ENCODE results near the gene ARHGEF4. TPM values are rescaled to one million over a fixed set of nuclear protein-coding genes. Genes with fewer than 3 reads are reported as not detected.

The ARHGEF4 gene
- total RNA-seq, 1 donor from 2014 or later: 4.8 TPM

DNA sequence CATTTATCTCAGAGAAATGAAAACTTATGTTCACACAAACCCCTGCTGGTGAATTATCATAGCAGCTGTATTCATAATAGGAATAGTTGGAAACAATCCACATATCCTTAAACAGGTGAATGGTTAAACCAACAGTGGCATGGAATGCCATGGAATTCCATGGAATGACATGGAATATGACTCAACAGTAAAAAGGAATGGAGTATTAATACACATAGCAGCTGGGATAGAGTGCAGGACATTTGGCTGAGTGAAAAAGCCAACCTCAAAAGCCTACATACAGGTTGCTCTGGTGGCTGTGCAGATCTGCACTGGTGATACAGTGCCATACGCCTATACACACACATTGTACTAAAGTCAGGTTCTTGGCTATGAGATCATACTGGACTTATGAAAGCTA is 187.0 kb downstream of the ARHGEF4 start:
- no peaks in the 10 kb centered on the region for H3K4me1 Mint-ChIP-seq (ENCODE audit: low read depth, unreplicated experiment)
- TF ChIP-seq EZH2 (IDR thresholded peaks at IDR 0.05; ENCODE audit: insufficient read depth, low read length): no peak
- TF ChIP-seq, protein P1, sequence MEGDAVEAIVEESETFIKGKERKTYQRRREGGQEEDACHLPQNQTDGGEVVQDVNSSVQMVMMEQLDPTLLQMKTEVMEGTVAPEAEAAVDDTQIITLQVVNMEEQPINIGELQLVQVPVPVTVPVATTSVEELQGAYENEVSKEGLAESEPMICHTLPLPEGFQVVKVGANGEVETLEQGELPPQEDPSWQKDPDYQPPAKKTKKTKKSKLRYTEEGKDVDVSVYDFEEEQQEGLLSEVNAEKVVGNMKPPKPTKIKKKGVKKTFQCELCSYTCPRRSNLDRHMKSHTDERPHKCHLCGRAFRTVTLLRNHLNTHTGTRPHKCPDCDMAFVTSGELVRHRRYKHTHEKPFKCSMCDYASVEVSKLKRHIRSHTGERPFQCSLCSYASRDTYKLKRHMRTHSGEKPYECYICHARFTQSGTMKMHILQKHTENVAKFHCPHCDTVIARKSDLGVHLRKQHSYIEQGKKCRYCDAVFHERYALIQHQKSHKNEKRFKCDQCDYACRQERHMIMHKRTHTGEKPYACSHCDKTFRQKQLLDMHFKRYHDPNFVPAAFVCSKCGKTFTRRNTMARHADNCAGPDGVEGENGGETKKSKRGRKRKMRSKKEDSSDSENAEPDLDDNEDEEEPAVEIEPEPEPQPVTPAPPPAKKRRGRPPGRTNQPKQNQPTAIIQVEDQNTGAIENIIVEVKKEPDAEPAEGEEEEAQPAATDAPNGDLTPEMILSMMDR (IDR thresholded peaks at IDR 0.05; ENCODE audit: insufficient read depth, low read depth, low read length): no peak
- peaks cover 2% of the 10 kb centered on the region for H3K27me3 ChIP-seq (ENCODE audit: insufficient read depth, low read length)
- H3K4me1 ChIP-seq (ENCODE audit: insufficient read depth, low read length): no peaks in the 10 kb centered on the region
- no peak overlapping the region for H3K4me3 ChIP-seq (ENCODE audit: insufficient read depth, low read depth, low read length)
- H3K27ac ChIP-seq (ENCODE audit: low read depth, low read length): no peak overlapping the region
- no peak overlapping the region for H3K4me2 ChIP-seq (ENCODE audit: low read length)
- no peaks in the 10 kb centered on the region for H3K36me3 ChIP-seq (ENCODE audit: insufficient read depth, low read length)
- H3K9me3 ChIP-seq (ENCODE audit: insufficient read depth, low read depth, low read length): peaks cover 11% of the 10 kb centered on the region
- H3K9me3 Mint-ChIP-seq (ENCODE audit: unreplicated experiment): peaks cover 15% of the 10 kb centered on the region
- no peaks in the 10 kb centered on the region for H3K36me3 Mint-ChIP-seq (ENCODE audit: low read depth, unreplicated experiment)
- H3K27me3 Mint-ChIP-seq (ENCODE audit: low read depth, unreplicated experiment): peaks cover 8% of the 10 kb centered on the region
- no peaks in the 10 kb centered on the region for H3K79me2 ChIP-seq (ENCODE audit: insufficient read depth, low read length)
- H2AFZ ChIP-seq (ENCODE audit: low read depth, low read length): no peak overlapping the region
- no peak overlapping the region for H3K27ac Mint-ChIP-seq (ENCODE audit: unreplicated experiment)
- DNase-seq (ENCODE audit: low read depth) (no peak), FAIRE-seq (no peak)
- H4K20me1 ChIP-seq (ENCODE audit: insufficient read depth, low read length): no peaks in the 10 kb centered on the region
- H3K9ac ChIP-seq (ENCODE audit: low read length): no peak overlapping the region
- H3K4me3 Mint-ChIP-seq (ENCODE audit: unreplicated experiment): no peak overlapping the region

- no peaks in the 10 kb centered on the region for H3K4me1 ChIP-seq (ENCODE audit: insufficient read depth, low read length)
- peaks cover 12% of the 10 kb centered on the region for H3K9me3 Mint-ChIP-seq (ENCODE audit: unreplicated experiment)
- FAIRE-seq (no peak), DNase-seq (ENCODE audit: low read depth) (no peak)
- peaks cover 7% of the 10 kb centered on the region for H3K27me3 ChIP-seq (ENCODE audit: insufficient read depth, low read length)
- no peaks in the 10 kb centered on the region for H3K4me1 Mint-ChIP-seq (ENCODE audit: low read depth, unreplicated experiment)
- H3K4me2 ChIP-seq (ENCODE audit: low read length): no peak overlapping the region
- no peak overlapping the region for H3K9ac ChIP-seq (ENCODE audit: low read length)
- H3K9me3 ChIP-seq (ENCODE audit: insufficient read depth, low read depth, low read length): peaks cover 11% of the 10 kb centered on the region
- H3K36me3 ChIP-seq (ENCODE audit: insufficient read depth, low read length): no peaks in the 10 kb centered on the region
- peaks cover 27% of the 10 kb centered on the region for H3K27me3 Mint-ChIP-seq (ENCODE audit: low read depth, unreplicated experiment)
- no peak overlapping the region for H3K27ac ChIP-seq (ENCODE audit: low read depth, low read length)
- no peak overlapping the region for H2AFZ ChIP-seq (ENCODE audit: low read depth, low read length)
- no peaks in the 10 kb centered on the region for H3K79me2 ChIP-seq (ENCODE audit: insufficient read depth, low read length)
- no peaks in the 10 kb centered on the region for H3K36me3 Mint-ChIP-seq (ENCODE audit: low read depth, unreplicated experiment)
- H3K27ac Mint-ChIP-seq (ENCODE audit: unreplicated experiment): no peak overlapping the region
- H3K4me3 Mint-ChIP-seq (ENCODE audit: unreplicated experiment): no peak overlapping the region
- no peak overlapping the region for H3K4me3 ChIP-seq (ENCODE audit: insufficient read depth, low read depth, low read length)
- TF ChIP-seq EZH2 (IDR thresholded peaks at IDR 0.05; ENCODE audit: insufficient read depth, low read length): no peak
- TF ChIP-seq, protein P1 (IDR thresholded peaks at IDR 0.05; ENCODE audit: insufficient read depth, low read depth, low read length): no peak
- no peaks in the 10 kb centered on the region for H4K20me1 ChIP-seq (ENCODE audit: insufficient read depth, low read length)
Observed at GRCh38 chr2:131026919-131027318, 190.2 kb downstream of the ARHGEF4 start.

- H3K27ac Mint-ChIP-seq (ENCODE audit: unreplicated experiment): no peak overlapping the region
- DNase-seq (ENCODE audit: low read depth): no peak
- no peaks in the 10 kb centered on the region for H3K36me3 ChIP-seq (ENCODE audit: insufficient read depth, low read length)
- H3K27me3 Mint-ChIP-seq (ENCODE audit: low read depth, unreplicated experiment): peaks cover 32% of the 10 kb centered on the region
- no peak overlapping the region for H3K4me2 ChIP-seq (ENCODE audit: low read length)
- H3K4me3 ChIP-seq (ENCODE audit: insufficient read depth, low read depth, low read length): no peak overlapping the region
- H2AFZ ChIP-seq (ENCODE audit: low read depth, low read length): no peak overlapping the region
- FAIRE-seq: no peak
- H3K4me1 Mint-ChIP-seq (ENCODE audit: low read depth, unreplicated experiment): no peaks in the 10 kb centered on the region
- peaks cover 11% of the 10 kb centered on the region for H3K9me3 ChIP-seq (ENCODE audit: insufficient read depth, low read depth, low read length)
- H3K4me3 Mint-ChIP-seq (ENCODE audit: unreplicated experiment): no peak overlapping the region
- H3K9ac ChIP-seq (ENCODE audit: low read length): no peak overlapping the region
- H3K4me1 ChIP-seq (ENCODE audit: insufficient read depth, low read length): no peaks in the 10 kb centered on the region
- H3K9me3 Mint-ChIP-seq (ENCODE audit: unreplicated experiment): peaks cover 11% of the 10 kb centered on the region
- no peaks in the 10 kb centered on the region for H3K79me2 ChIP-seq (ENCODE audit: insufficient read depth, low read length)
- TF ChIP-seq EZH2 (IDR thresholded peaks at IDR 0.05; ENCODE audit: insufficient read depth, low read length): no peak
- TF ChIP-seq, protein P1 (IDR thresholded peaks at IDR 0.05; ENCODE audit: insufficient read depth, low read depth, low read length): no peak
- no peaks in the 10 kb centered on the region for H3K36me3 Mint-ChIP-seq (ENCODE audit: low read depth, unreplicated experiment)
- no peak overlapping the region for H3K27ac ChIP-seq (ENCODE audit: low read depth, low read length)
- no peaks in the 10 kb centered on the region for H4K20me1 ChIP-seq (ENCODE audit: insufficient read depth, low read length)
- peaks cover 7% of the 10 kb centered on the region for H3K27me3 ChIP-seq (ENCODE audit: insufficient read depth, low read length)
Observed at GRCh38 chr2:131027566-131028528, 191.1 kb downstream of the ARHGEF4 start.

Data from astrocyte (in vitro differentiated cells and primary cell).